Caco-2 (cell line): ENCODE results near the gene FIGNL2. TPM values are rescaled to one million over a fixed set of nuclear protein-coding genes. Genes with fewer than 3 reads are reported as not detected.

ENCODE experiments used
- BruUV-seq: library from RNA; stranded (reverse); fragments of 400-500 nt; replicated peaks from 2 replicates; lab custom pipeline; 2021; lab: Mats Ljungman, UMichigan
- CTCF ChIA-PET: fragments of 300-600 bp; sonication (Branson Sonifier 250); formaldehyde crosslinking; loops from one replicate; lab custom pipeline; 2022; ENCODE audit warnings: antibody characterized with exemption; lab: Charles Lee
- POLR2A ChIA-PET: fragments of 300-600 bp; sonication (Branson Sonifier 250); formaldehyde crosslinking; loops from one replicate; lab custom pipeline; 2022; ENCODE audit warnings: antibody characterized with exemption; lab: Charles Lee
- DNase-seq, 2 experiments: peaks; one replicate each; pipeline versions ENCODE4 v3.0.0 to v3.0.0-alpha.2; 2020 to 2022
- H3K27me3 ChIP-seq: replicated peaks from 2 replicates; pipeline ENCODE4 v1.6.0; 2011; ENCODE audit warnings: low read length; ENCODE audit not compliant: control insufficient read depth, insufficient read depth
- H3K36me3 ChIP-seq: 2 replicates; pipeline ENCODE4 v1.5.1; 2011; ENCODE audit warnings: low read length; ENCODE audit not compliant: control insufficient read depth, insufficient read depth
- H3K4me1 ChIP-seq: fragments of 250-450 bp; sonication (Bioruptor Pico); 2 replicates; pipeline ENCODE4 v1.5.1; 2020; ENCODE audit warnings: mild to moderate bottlenecking
- H3K4me3 ChIP-seq: 2 replicates; pipeline ENCODE4 v1.5.1; 2011; ENCODE audit warnings: low read depth, mild to moderate bottlenecking, control low read depth, low read length
- H3K9me3 ChIP-seq: fragments of 250-450 bp; sonication (Bioruptor Pico); 2 replicates; pipeline ENCODE4 v1.5.1; 2020; ENCODE audit warnings: mild to moderate bottlenecking, moderate library complexity
- H3K27ac Mint-ChIP-seq: one replicate; pipeline ENCODE4 v1.8.0; 2022; ENCODE audit warnings: mixed read lengths; ENCODE audit not compliant: unreplicated experiment
- H3K27me3 Mint-ChIP-seq: one replicate; pipeline ENCODE4 v1.8.0; 2022; ENCODE audit warnings: mixed read lengths; ENCODE audit not compliant: insufficient read depth, unreplicated experiment
- H3K36me3 Mint-ChIP-seq: one replicate; pipeline ENCODE4 v1.8.0; 2022; ENCODE audit warnings: mild to moderate bottlenecking, mixed read lengths; ENCODE audit not compliant: insufficient read depth, unreplicated experiment
- H3K4me1 Mint-ChIP-seq: one replicate; pipeline ENCODE4 v1.8.0; 2022; ENCODE audit warnings: low read depth, mixed read lengths; ENCODE audit not compliant: unreplicated experiment
- H3K4me3 Mint-ChIP-seq: one replicate; pipeline ENCODE4 v1.8.0; 2022; ENCODE audit warnings: mild to moderate bottlenecking, moderate library complexity, mixed read lengths; ENCODE audit not compliant: unreplicated experiment
- H3K9me3 Mint-ChIP-seq: one replicate; pipeline ENCODE4 v1.8.0; 2022; ENCODE audit warnings: mixed read lengths; ENCODE audit not compliant: unreplicated experiment
- CTCF ChIP-seq, 2 experiments: fragments of 200-600 bp in 1 of 2; IDR thresholded peaks; 1 replicate in 1 of 2; 2 replicates in 1 of 2; pipeline versions ENCODE4 v1.5.1 to v1.8.0; 2011 to 2022; ENCODE audit warnings: antibody characterized with exemption in 1 of 2, control low read depth in 1 of 2, inconsistent platforms in 1 of 2, low read depth in 1 of 2, low read length in 1 of 2, mild to moderate bottlenecking in 1 of 2, moderate library complexity in 1 of 2; ENCODE audit not compliant: insufficient read depth in 1 of 2, severe bottlenecking in 1 of 2, unreplicated experiment in 1 of 2
- intact Hi-C: fragments of 100-400 bp; cut with micrococcal nuclease; formaldehyde crosslinking; loops from one replicate; pipeline ENCODE4 v1.10.0; 2022; ENCODE audit not compliant: unreplicated experiment
- total RNA-seq: library from RNA; stranded (reverse); gene quantifications from 2 replicates; pipeline ENCODE4 v1.2.3, GENCODE V29; 2022

FIGNL2 gene
- total RNA-seq, 1 experiment from 2014 or later = 3.6 TPM

GRCh38 chr12:51884676-51885229 lies 36.2 kb upstream of the FIGNL2 start:
- peaks cover 7% of the 10 kb centered on the region; the same call in 1 of the 2 replicates for H3K9me3 ChIP-seq
- no peaks in the 10 kb centered on the region for H3K27me3 ChIP-seq
- CTCF ChIA-PET = interaction anchor here (0.7 to 1.2 kb wide), 2 partner anchors 61 to 64 kb away, joined by 3 read pairs; no protein-coding TSS in a partner anchor
- POLR2A ChIA-PET = no interaction called here
- Mint-ChIP-seq H3K27ac (peak overlapping the region; percentile 5), H3K4me1 (peaks cover 17% of the 10 kb centered on the region), H3K27me3 (no peaks in the 10 kb centered on the region), H3K4me3 (no peak overlapping the region), H3K36me3 (no peaks in the 10 kb centered on the region), H3K9me3 (peaks cover 9% of the 10 kb centered on the region)
- no peak overlapping the region for H3K4me3 ChIP-seq
- intact Hi-C loops = no loop called here
- no peaks in the 10 kb centered on the region for H3K36me3 ChIP-seq
- DNase-seq = peak; percentile 66 to 79
- H3K4me1 ChIP-seq = peaks cover 10% of the 10 kb centered on the region
- BruUV-seq = no TSS peak
- no peak for TF ChIP-seq CTCF (IDR thresholded peaks at IDR 0.05; ENCODE audit: insufficient read depth in 1 of 2, low read depth in 1 of 2, low read length in 1 of 2, severe bottlenecking in 1 of 2, unreplicated experiment in 1 of 2)

GRCh38 chr12:51883998-51884675 lies 35.6 kb upstream of the FIGNL2 start:
- peaks cover 9% of the 10 kb centered on the region for H3K9me3 Mint-ChIP-seq
- H3K27me3 ChIP-seq = no peaks in the 10 kb centered on the region
- H3K4me3 Mint-ChIP-seq = no peak overlapping the region
- H3K36me3 Mint-ChIP-seq = no peaks in the 10 kb centered on the region
- BruUV-seq = no TSS peak
- TF ChIP-seq CTCF (IDR thresholded peaks at IDR 0.05; ENCODE audit: insufficient read depth in 1 of 2, low read depth in 1 of 2, low read length in 1 of 2, severe bottlenecking in 1 of 2, unreplicated experiment in 1 of 2) = no peak
- H3K36me3 ChIP-seq = no peaks in the 10 kb centered on the region
- H3K4me3 ChIP-seq = no peak overlapping the region
- POLR2A ChIA-PET = no interaction called here
- H3K27me3 Mint-ChIP-seq = no peaks in the 10 kb centered on the region
- peaks cover 7% of the 10 kb centered on the region; the same call in 1 of the 2 replicates for H3K9me3 ChIP-seq
- intact Hi-C loops = no loop called here
- H3K4me1 Mint-ChIP-seq = peaks cover 17% of the 10 kb centered on the region
- H3K4me1 ChIP-seq = peaks cover 10% of the 10 kb centered on the region
- H3K27ac Mint-ChIP-seq = peak overlapping the region; percentile 5
- CTCF ChIA-PET = interaction anchor here (0.7 kb wide), 1 partner anchor 60 kb away, joined by 3 read pairs; no protein-coding TSS in a partner anchor
- no peak for DNase-seq

- no peak overlapping the region for H3K27ac Mint-ChIP-seq
- H3K4me1 Mint-ChIP-seq = peaks cover 17% of the 10 kb centered on the region
- Histone ChIP-seq H3K4me1 (peaks cover 10% of the 10 kb centered on the region), H3K27me3 (no peaks in the 10 kb centered on the region), H3K4me3 (no peak overlapping the region), H3K9me3 (peaks cover 7% of the 10 kb centered on the region; the same call in 1 of the 2 replicates), H3K36me3 (no peaks in the 10 kb centered on the region)
- no peaks in the 10 kb centered on the region for H3K27me3 Mint-ChIP-seq
- H3K36me3 Mint-ChIP-seq = no peaks in the 10 kb centered on the region
- intact Hi-C loops = no loop called here
- BruUV-seq = no TSS peak
- no peak for TF ChIP-seq CTCF (IDR thresholded peaks at IDR 0.05; ENCODE audit: insufficient read depth in 1 of 2, low read depth in 1 of 2, low read length in 1 of 2, severe bottlenecking in 1 of 2, unreplicated experiment in 1 of 2)
- H3K9me3 Mint-ChIP-seq = peaks cover 9% of the 10 kb centered on the region
- POLR2A ChIA-PET = no interaction called here
- no peak overlapping the region for H3K4me3 Mint-ChIP-seq
- CTCF ChIA-PET = interaction anchor here (0.6 kb wide), 1 partner anchor 64 kb away, joined by 6 read pairs; no protein-coding TSS in a partner anchor
- DNase-seq = peak in 1 of 2 experiments; percentile 4
These were observed 34.8 kb upstream of the FIGNL2 start for GRCh38 chr12:51883295-51883694.
